ENCODE measurements around the gene ZNF319.
"Not testable (repeated sequence)": the region's sequence is repeated elsewhere in the genome, so short reads cannot be mapped to it uniquely, and the experiment has no call there.

Gene ZNF319

DNA sequence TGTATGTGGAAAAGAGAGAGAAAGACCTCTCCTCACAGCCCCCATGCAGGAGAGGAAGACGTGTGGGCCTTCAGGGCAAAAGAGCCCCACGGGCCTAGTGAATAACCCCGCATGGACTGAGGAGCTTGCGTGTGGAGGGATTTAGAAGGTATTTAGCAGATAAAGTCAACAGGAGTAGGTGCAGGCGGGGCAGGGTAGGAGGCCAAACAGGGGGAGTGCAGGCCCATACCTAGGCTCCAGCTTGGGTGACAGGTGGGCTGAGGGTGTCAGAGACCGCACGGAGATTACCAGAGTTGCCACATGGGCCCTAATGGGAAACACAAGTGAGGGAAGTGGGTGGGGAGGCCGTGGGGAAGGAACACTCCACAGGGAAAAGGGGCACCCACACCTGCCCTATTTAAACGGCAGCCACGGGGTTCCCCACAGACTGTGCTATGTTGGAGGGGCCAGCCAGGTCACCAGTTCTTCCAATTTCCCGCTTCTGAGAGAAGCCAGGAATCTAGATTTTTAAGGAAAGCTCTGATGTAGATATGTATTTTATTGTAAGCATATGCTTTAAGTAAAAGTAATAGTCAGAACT is 21.4 kb downstream of the ZNF319 start:
- DNase-seq (ENCODE audit: low read depth in 1 of 2, low spot score in 1 of 2): no peak

DNA sequence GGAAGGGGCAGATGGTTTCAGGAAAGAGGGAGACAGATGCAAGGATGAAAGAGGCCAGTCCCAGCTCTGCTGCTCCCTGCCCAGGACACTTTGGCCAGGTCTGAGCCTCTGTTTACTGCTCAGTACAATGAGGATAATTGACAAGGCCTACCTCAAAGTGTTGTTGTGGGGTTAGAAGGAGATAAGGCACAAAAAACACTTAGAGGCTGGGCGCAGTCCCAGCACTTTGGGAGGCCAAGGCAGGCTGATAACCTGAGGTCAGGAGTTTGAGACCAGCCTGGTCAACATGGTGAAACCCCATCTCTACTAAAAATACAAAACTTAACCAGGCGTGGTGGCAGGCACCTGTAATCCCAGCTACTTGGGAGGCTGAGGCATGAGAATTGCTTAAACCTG is 22.4 kb downstream of the ZNF319 start:
- DNase-seq (ENCODE audit: low read depth in 1 of 2, low spot score in 1 of 2): not testable (repeated sequence)

DNA sequence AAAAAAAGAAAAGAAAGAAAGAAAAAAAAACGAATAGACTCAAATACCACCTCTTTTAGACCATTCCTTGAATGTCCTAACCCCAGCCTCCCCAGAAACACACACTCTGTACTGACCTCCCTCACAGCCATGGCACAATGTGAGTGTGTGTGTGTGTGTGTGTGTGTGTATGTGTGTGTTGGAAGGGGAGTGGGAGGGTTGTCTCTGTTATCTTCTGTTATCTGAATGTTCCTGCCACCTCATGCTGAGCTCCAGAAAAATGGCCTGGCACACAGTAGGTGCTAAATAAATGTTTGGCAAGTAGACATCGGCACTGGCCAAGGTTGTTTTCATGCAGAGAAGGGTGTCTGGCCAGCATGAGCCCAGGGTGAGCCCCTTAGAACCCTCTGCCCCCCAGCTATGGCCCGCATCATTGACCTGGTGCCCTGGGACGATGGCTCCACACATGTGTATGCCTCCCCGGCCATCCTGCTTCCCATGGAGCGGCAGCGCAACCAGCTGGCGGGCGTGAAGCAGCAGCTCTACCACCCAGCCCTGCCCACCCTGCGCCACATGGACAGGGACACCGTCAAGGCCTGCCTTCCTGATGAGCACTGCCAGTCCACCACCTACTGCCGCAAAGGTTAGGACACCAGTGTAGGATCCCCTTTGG is 22.9 kb downstream of the ZNF319 start:
- DNase-seq (ENCODE audit: low read depth in 1 of 2, low spot score in 1 of 2): no peak

DNA sequence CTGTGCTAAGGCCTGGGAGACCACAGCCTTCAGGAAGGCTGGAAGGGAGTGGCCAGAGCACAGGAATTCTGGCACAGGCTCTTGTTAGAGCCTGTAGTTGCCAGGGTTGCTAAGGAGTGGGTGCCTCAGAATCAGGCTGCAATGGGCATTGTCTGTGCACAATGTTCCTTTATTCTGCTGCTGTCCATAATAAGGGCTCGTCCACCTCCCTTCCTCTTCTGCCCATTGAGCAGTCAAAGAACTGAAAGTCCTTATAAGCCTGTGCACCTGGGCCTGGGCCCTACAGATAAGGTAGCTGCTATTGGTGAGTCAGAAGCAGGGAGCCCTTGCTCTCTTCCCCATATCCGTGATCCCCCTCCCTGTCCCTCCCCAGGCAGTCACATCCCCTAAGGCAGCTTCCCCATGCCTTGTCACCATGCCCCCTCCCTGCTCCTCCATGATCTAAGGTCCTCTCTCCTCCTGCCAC is 24.1 kb downstream of the ZNF319 start:
- DNase-seq (ENCODE audit: low read depth in 1 of 2, low spot score in 1 of 2): no peak

GRCh38 chr16:57972306-57972705 is 28.2 kb downstream of the ZNF319 start:
- no peak for DNase-seq (ENCODE audit: low read depth in 1 of 2, low spot score in 1 of 2)

GRCh38 chr16:57971848-57972247 is 28.6 kb downstream of the ZNF319 start:
- DNase-seq (ENCODE audit: low read depth in 1 of 2, low spot score in 1 of 2): no peak

DNA sequence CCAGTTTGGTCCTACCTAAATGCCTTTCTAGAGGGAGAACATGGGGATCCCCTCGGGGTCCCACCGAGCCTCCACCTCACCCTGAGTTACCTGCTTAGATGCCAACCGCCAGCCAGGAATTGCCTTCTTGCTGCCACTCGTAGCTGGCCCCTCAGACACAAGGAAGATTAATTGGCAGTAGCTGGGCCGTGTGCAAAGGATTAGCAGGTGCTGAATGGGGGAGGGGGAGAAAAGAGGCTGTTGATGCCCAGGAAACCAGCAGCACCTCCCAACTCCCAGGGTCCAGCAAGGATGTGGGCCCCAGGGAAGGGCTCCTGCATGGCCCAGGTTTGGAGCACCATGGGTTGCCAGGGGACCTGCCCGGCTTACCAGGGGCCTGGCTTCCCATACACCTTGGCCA is 29.5 kb downstream of the ZNF319 start, which contains the start of gene CNGB1:
Gene CNGB1, minus strand, starts transcription at position 159 of the 400 bp plus-strand sequence. CDS start 3,842 bp downstream, outside the sequence.
- no peak for DNase-seq (ENCODE audit: low read depth in 1 of 2, low spot score in 1 of 2)

DNA sequence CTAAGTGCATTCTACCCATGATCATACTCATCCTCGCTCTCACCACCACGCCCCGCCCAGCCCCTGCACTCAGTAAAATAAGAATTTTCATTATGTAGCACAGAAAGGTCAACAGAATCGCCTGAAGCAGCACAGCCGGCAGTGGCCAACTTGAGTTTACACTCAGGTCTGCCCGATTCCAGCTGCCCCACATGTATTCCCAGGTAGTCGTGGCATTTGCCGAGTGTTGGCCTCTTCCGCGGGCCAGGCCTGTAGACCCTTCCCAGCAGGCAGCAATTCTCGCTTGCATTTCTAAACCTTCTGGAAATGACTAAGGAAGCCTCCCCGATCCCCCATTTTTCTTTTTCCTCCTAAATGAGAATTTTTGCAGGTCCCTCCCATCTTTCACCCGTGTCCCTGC is 30.2 kb downstream of the ZNF319 start:
- DNase-seq (ENCODE audit: low read depth in 1 of 2, low spot score in 1 of 2): no peak

- no peak for DNase-seq (ENCODE audit: low read depth in 1 of 2, low spot score in 1 of 2)
Observed at GRCh38 chr16:57969451-57970123, 30.9 kb downstream of the ZNF319 start.

- DNase-seq (ENCODE audit: low read depth in 1 of 2, low spot score in 1 of 2): no peak
Observed at GRCh38 chr16:57967916-57968315, 32.6 kb downstream of the ZNF319 start.

- no peak for DNase-seq (ENCODE audit: low read depth in 1 of 2, low spot score in 1 of 2)
Observed at GRCh38 chr16:57966986-57967385, 33.5 kb downstream of the ZNF319 start.

DNA sequence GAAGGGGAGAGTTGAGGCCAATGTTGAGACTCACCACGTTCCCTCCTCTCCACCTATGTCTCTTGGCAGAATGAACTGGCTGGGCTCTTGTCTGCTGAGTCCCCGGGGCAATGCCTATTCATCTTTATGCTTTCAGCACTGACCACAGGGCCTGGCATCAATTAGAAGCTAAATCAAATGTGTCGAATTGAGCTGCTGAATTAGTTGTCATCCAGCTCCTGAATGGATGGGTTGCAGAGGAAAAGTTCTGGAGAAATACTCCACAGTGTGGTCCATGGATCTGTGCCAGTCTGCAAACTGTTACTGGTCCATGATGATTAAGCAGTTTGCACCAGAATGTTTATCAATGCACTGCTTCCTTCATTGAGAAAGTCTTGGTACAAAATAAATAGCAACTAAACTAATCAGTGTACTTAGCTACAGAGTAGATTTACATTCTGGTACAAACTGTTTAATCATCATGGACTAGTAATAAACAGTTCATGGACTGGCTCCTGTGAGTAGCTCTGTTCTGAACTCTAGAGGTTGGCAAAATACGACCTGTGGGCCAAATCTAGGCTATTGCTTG is 34.2 kb downstream of the ZNF319 start:
- no peak for DNase-seq (ENCODE audit: low read depth in 1 of 2, low spot score in 1 of 2)

GRCh38 chr16:57964157-57964700 is 36.2 kb downstream of the ZNF319 start:
- DNase-seq (ENCODE audit: low read depth in 1 of 2, low spot score in 1 of 2): no peak

GRCh38 chr16:57962756-57963155 is 37.7 kb downstream of the ZNF319 start:
- no peak for DNase-seq (ENCODE audit: low read depth in 1 of 2, low spot score in 1 of 2)

- DNase-seq (ENCODE audit: low read depth in 1 of 2, low spot score in 1 of 2): no peak
Observed at GRCh38 chr16:57962046-57962445, 38.4 kb downstream of the ZNF319 start.

DNA sequence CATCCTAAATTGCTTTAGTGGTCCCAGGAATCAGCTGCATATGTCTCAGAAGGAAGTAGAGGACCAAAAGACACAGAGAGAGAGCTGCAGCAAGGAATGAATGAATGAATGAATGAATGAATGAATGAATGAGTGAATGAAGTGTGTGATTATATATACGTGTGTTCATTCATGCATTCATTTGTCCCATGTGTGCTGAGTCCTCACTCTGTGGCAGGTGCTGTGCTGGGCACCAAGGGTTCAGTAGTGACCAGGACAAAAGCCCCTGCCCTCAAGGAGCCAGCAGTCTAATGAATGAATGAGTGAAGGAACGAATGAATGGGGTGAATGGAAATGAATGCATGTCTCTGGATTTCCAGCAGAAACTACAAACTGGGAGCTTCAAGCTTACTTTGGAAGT is 38.9 kb downstream of the ZNF319 start:
- DNase-seq (ENCODE audit: low read depth in 1 of 2, low spot score in 1 of 2): no peak

DNA sequence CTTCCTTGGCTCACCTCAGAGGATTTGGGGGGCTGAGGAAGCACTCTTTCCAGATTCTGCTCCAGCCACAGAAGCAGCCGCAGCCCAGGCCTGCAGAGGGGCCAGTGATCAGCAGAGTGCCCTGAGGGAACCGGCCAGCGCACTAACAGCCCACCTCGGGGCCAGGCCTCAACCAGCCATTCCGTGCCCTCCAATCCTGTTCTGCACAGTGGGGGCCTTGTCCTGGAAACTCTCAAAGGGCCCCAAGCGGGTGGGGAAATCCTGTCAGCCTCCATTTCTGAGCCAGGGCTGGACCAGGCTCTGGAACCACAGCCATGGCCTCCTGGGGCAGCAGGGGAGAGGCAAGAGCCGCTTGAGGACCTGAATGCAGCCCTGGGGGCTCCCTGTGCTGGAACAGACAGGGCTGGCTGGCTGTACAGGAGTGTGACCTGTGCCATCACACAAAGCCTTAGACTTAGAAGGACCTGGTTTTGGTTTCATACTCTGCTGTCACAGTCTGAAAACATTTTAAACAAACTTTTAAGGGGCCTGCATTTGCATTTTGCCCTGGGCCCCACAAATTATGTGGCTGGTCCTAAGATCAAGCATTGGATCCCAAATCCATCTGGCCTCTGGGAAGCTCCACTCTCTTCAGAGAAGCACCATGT is 39.5 kb downstream of the ZNF319 start:
- no peak for DNase-seq (ENCODE audit: low read depth in 1 of 2, low spot score in 1 of 2)

DNA sequence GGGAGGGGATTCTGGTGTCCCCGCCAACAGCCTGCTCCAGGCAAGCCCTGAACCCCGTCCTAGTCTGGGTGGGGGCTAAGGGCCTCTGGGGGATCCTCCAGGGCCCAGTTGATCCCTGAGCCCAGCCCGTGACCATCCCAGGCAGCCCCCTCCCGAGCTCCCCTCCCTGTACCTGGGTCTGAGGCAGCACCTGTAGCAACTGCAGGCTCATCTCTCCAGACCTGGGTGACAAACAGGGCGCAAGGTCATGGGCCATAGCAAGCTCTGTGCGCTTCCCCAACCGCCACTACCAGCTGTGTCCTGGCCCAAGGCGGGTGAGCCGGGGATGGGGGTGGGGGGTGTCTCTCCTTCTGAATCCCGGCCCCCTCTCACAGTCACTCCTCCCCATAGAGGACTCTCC is 40.2 kb downstream of the ZNF319 start:
- DNase-seq (ENCODE audit: low read depth in 1 of 2, low spot score in 1 of 2): no peak

DNA sequence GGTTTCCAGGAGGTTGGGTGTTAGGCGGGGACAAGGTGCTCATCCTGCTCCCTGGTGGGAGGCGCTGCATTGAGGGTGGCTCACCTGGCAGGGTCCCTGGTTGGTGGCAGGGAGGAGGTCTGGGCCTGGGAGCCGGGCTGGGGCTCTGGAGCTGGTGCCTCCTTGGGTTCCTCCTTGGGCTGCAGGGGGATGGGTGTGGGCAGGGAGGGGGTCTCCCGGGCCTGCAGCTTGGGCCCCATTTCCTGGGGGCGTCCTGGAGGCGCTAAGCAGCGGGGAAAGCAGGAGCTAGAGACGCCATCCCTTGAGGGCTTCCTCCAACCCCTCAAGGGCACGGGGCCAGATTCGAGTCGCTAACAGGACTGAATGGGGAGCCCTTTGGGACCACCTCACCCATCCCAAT is 40.7 kb downstream of the ZNF319 start:
- DNase-seq (ENCODE audit: low read depth in 1 of 2, low spot score in 1 of 2): no peak

DNA sequence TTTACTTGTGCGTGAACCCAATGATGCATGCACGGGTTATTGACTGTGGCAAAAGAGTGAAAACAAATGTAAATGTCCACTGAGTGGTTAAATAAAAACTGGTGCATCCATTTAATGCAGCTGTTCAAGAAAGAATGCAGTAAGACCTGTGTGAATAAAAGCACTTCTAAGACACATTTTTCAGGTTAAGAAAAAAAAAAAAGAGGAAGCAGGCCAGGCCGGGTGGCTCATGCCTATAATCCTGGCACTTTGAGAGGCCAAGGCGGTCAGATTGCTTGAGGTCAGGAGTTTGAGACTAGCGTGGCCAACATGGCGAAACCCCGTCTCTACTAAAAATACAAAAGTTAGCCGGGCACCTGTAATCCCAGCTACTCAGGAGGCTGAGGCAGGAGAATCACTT is 41.4 kb downstream of the ZNF319 start:
- no peak for DNase-seq (ENCODE audit: low read depth in 1 of 2, low spot score in 1 of 2)

GRCh38 chr16:57958544-57958943 is 41.9 kb downstream of the ZNF319 start:
- DNase-seq (ENCODE audit: low read depth in 1 of 2, low spot score in 1 of 2): no peak
